Measurements from ENCODE around the gene ANP32E. TPM values are rescaled to one million over a fixed set of nuclear protein-coding genes. Genes with fewer than 3 reads are reported as not detected.
"Not testable (repeated sequence)": the region's sequence is repeated elsewhere in the genome, so short reads cannot be mapped to it uniquely, and the experiment has no call there.

Gene ANP32E
- polyA plus RNA-seq, 4 donors = 101 to 132 (median 121) TPM

GRCh38 chr1:150214099-150214756 lies 21.7 kb downstream of the ANP32E start:
- DNase-seq (ENCODE audit: low read depth in 4 of 4, low spot score in 3 of 4) = not testable (repeated sequence)

GRCh38 chr1:150213170-150214098 lies 22.5 kb downstream of the ANP32E start:
- peak; percentile 74 to 87 (median 82) for DNase-seq (ENCODE audit: low read depth in 4 of 4, low spot score in 3 of 4)

- DNase-seq (ENCODE audit: low read depth in 4 of 4, low spot score in 3 of 4) = no peak
These were observed 23.8 kb downstream of the ANP32E start for GRCh38 chr1:150212070-150212469.

GRCh38 chr1:150210706-150211105 lies 25.2 kb downstream of the ANP32E start:
- no peak for DNase-seq (ENCODE audit: low read depth in 4 of 4, low spot score in 3 of 4)

GRCh38 chr1:150210091-150210490 lies 25.8 kb downstream of the ANP32E start:
- no peak for DNase-seq (ENCODE audit: low read depth in 4 of 4, low spot score in 3 of 4)

- not testable (repeated sequence) for DNase-seq (ENCODE audit: low read depth in 4 of 4, low spot score in 3 of 4)
These were observed 27.5 kb downstream of the ANP32E start for GRCh38 chr1:150208460-150208859.

- DNase-seq (ENCODE audit: low read depth in 4 of 4, low spot score in 3 of 4) = no peak
These were observed 28.5 kb downstream of the ANP32E start for GRCh38 chr1:150207281-150207971.

GRCh38 chr1:150196417-150196816 lies 39.5 kb downstream of the ANP32E start:
- no peak for DNase-seq (ENCODE audit: low read depth in 4 of 4, low spot score in 3 of 4)

- no peak for DNase-seq (ENCODE audit: low read depth in 4 of 4, low spot score in 3 of 4)
These were observed 41.4 kb downstream of the ANP32E start for GRCh38 chr1:150194381-150195031.

- no peak for DNase-seq (ENCODE audit: low read depth in 4 of 4, low spot score in 3 of 4)
These were observed 43.9 kb downstream of the ANP32E start for GRCh38 chr1:150192012-150192411.

GRCh38 chr1:150187560-150187931 lies 48.4 kb downstream of the ANP32E start:
- DNase-seq (ENCODE audit: low read depth in 4 of 4, low spot score in 3 of 4) = no peak

- DNase-seq (ENCODE audit: low read depth in 4 of 4, low spot score in 3 of 4) = no peak
These were observed 48.9 kb downstream of the ANP32E start for GRCh38 chr1:150186789-150187559.

GRCh38 chr1:150186438-150186788 lies 49.5 kb downstream of the ANP32E start:
- DNase-seq (ENCODE audit: low read depth in 4 of 4, low spot score in 3 of 4) = not testable (repeated sequence)

- no peak for DNase-seq (ENCODE audit: low read depth in 4 of 4, low spot score in 3 of 4)
These were observed 50.4 kb downstream of the ANP32E start for GRCh38 chr1:150185481-150185880.

GRCh38 chr1:150183061-150183460 lies 52.9 kb downstream of the ANP32E start:
- no peak for DNase-seq (ENCODE audit: low read depth in 4 of 4, low spot score in 3 of 4)

- DNase-seq (ENCODE audit: low read depth in 4 of 4, low spot score in 3 of 4) = no peak
These were observed 53.7 kb downstream of the ANP32E start for GRCh38 chr1:150182247-150182646.

GRCh38 chr1:150180474-150180873 lies 55.4 kb downstream of the ANP32E start:
- DNase-seq (ENCODE audit: low read depth in 4 of 4, low spot score in 3 of 4) = no peak

- DNase-seq (ENCODE audit: low read depth in 4 of 4, low spot score in 3 of 4) = no peak
These were observed 56.0 kb downstream of the ANP32E start for GRCh38 chr1:150179867-150180266.

- DNase-seq (ENCODE audit: low read depth in 4 of 4, low spot score in 3 of 4) = no peak
These were observed 57.4 kb downstream of the ANP32E start for GRCh38 chr1:150178548-150178947.

GRCh38 chr1:150176593-150176992 lies 59.3 kb downstream of the ANP32E start:
- DNase-seq (ENCODE audit: low read depth in 4 of 4, low spot score in 3 of 4) = no peak

Data from right renal pelvis (tissue), 4 donors.